HG02588 (cell line): ENCODE data around the gene APC2.

Experiments used
- ATAC-seq: cut with Tn5 transposase; IDR thresholded peaks from one replicate; pipeline ENCODE4 v1.9.1; 2021; ENCODE audit warnings: mild to moderate bottlenecking, moderate library complexity; ENCODE audit not compliant: unreplicated experiment

Gene APC2

DNA sequence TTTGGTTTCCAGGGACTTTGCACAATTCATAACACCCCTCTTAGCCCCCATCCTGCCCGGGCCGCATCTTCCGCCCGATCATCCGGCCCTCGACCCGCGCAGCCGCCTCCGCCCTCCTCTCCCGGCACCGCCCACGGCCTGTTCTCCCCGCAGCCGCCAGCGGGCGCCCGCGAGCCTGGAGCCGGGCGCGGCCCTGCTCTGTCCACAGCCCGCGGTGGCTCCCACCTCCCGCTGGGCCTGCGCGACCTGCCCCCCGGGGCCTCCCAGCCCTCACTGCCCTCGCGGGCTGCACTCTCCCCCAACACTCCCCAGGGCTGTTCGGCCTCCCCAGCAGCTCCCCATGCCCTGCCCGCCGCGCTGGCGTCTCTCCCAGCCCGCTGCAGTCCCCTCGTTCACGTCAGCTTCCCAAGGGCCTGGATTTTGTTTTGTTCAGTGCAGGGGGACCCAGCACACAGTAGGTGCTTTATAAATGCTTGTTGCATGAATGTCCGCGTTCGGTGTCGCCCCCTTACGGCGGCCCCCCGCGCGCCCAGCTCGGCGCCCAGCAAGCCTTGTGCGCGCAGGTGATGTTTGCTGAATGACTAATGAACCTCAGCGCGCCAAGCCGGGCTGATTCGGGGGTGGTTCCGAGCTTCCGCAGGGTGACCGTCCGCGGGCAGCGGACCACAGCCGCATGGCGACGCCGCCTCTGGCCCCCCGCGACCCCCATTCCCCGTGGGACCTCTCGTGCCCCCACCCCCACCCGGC, 4.6 kb upstream of the APC2 start:
- no peak for ATAC-seq

DNA sequence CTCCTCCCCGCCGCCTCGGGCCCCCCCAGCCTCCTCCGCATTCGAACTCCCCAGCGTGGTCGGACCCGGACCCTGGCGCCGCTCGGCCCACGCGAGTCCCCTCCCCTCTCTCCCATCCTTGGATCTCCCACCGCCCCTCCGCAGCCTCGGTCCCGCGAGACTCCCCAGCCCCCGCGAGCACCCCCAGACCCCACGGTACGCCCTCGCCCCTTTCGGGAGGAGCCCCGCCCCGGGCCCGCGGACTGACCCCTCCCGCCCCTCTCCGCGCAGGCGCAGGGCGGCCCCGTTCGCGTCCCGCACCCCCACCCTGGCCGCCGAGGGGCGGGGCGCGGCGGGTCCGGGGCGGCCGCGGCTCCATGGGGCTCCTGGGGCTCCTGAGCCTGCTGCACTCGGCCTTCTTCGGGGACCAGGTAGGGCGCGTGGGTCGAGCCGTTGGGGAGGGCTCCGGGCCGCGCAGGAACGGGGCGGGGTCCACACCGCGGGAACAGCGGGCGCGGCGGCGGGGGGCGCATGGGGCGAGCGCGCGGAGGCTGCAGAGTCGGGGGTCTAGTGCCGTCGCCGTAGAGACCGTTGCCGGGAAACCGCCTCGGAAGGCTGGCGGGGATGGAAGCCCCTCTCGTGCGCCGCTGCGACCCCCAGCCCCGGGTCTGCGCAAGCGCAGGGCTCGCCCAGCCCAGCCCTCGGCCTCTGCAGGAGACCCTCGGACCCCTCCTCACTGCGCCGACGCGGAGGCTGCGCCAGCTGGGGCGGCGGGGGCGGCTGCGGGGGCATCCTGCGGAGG, 3.8 kb upstream of the APC2 start:
- ATAC-seq = no peak

DNA sequence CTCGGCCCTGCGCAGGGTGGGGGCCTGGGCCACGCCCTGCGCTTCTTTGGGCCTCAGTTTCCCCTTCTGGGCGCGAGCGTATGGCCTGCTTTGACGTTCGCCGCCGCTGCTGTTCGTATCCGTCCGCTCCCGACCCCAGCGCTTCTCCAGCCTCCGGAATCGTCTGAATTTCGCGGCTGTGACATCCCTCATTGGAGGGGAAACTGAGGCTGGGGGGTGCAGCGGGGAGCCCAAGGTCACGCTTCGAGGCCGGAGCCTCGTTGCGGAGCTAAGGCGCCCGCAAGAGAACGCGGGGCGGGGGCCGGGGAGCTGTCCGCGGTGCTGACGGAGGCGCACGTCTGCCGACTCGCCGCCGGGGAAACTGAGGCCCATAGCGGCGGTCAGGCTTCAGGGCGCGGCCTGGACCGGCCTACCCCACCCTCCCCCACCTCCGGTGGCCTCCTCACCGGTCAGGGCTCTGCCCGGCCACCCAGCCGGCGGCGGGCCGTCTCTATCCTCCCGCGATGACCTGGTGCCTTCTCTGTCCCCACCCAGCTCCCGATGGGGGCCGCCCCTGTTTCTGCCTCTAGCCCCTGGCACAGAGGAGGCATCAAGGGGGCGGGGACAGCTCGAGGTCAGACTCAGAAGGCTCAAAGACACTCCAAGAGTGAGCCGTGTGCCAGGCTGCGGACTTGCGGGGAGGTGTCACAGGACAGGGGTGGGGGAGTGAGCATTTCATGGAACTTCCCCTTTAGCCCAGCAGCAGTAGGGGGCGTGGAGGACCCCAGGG, 3.0 kb upstream of the APC2 start:
- ATAC-seq = no peak

GRCh38 chr19:1447504-1447903, 2.4 kb upstream of the APC2 start:
- ATAC-seq = no peak

DNA sequence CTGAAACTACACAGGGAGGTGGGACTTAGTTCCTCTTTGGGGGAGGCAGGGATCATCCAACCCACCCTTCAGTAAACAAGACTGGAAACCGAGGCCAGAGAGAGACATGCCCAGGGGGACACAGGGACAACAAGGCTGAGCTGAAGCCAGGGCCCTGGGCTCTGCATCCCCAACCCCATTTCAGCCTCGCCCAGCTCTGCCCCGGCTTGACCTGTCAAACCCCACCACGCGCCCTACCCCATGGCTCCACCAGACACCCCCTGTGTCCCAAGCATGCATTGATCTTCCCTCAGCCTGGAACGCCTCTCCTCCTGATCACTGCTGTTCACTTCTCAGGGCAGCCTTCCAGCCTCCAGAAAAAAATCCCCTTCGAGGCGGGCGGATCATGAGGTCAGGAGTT, 2.0 kb upstream of the APC2 start:
- ATAC-seq = no peak

DNA sequence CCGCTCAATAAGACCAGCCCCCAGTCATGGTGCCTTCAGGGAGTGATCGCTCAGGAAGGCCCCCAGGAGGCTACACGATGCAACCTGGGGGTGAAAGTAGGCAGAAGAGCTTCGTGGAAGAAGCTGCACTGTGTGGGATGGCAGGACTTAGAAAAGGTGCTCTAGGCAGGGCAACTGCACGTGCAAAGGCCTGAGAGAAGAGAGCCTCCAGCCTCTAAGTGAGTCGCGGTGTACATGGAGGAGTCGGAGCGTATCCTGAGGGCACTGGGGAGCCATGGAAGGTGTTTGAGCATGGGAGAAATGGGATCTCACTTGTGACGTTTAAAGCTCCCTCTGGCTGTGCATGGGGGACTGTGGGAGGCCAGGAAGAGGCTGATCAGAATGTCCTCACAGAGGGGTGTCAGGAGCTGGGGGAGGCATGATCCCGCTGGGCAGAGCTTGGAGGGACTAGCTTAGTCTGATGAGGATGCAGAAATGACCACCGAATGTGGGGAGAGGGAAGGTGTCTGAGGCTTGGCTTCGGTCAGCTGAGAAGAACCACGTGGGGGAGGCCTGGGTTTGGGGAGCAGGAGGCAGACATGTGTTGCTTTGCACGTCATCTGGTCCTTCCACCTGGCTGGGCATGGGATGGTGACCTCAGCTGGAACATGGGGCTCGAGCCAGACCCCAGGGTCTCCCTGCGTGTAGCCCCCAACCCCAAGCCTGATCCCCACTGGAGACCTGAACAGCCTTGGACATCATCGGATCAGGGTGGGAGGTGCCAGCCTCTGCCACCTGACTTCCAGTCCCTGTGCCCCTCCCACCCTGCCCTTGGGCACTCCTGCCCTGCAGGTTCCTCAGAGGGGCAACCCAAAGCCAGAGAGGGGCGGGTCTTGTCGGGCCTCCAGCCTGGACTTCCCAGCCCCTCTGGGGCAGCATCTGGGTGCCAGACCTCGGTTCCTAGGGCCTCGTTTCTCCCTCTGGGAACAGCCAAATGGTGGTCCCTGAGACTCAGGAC, 1.1 kb downstream of the APC2 start:
- no peak for ATAC-seq

DNA sequence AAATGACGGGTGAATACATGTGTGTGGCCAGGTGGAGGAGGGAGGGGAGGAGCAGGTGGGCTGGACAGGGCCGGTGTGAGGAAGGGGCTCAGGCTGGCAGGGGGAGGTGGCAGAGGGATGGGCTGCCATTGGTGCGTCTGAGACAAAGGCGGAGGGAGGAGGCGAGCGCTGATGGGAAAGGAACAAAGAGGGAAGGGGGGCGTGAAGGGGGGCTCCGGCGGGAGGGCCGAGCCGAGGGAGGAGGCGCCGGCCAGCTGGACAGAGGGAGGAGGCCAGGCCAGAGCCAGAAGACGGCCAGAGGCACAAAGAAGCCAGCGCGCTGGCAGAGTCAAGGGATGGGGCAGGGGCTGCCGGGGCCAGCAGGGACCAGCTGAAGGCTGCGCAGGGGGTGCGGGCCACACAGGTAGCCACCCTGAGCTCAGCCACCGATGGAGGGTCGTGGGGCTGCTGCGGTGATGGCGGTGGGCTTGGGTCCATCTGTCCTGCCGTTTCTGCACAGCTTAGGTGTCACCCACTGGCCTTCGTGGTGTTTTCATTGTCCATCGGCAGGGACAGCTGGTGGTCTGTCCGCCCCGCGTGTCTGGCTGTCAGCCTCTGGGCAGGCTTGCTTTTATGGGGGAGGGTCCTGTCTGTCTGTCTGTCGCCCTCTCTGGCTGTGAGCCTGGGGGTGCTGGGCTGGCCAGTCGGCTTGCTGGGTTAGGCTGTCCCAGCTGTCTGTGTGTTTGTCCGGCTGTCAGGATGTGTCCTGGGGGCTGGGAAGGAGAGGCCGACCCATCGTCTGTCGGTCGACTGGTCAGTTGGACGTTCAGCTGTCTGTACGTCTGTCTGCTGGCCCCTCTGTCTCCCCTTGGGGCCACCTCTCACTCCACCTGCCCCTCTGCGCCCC, 2.2 kb downstream of the APC2 start:
- no peak for ATAC-seq

DNA sequence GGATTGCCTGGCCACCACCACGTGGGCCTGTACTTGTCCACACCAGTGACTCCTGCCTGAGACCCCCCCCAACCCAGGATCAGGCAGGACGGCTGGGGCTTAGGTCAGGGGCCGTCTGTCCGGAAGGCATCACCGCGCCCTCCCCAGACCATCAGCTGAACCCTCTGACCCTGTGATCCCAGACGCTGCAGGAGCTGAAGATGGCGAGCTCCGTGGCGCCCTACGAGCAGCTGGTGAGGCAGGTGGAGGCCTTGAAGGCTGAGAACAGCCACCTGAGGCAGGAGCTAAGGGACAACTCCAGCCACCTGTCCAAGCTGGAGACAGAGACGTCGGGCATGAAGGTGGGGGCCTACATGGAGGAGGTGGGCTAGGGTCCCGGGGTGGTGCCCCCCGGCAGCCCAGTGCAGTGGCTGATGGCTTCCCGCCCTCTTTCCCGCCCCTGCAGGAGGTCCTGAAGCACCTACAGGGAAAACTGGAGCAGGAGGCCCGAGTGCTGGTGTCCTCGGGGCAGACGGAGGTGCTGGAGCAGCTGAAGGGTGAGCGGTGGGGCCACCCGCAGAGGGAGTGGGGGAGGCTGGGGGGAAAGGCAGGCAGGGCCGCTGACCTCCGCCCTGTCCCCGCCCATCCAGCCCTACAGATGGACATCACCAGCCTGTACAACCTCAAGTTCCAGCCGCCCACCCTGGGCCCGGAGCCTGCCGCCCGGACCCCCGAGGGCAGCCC, 3.0 kb downstream of the APC2 start:
- ATAC-seq = no peak

DNA sequence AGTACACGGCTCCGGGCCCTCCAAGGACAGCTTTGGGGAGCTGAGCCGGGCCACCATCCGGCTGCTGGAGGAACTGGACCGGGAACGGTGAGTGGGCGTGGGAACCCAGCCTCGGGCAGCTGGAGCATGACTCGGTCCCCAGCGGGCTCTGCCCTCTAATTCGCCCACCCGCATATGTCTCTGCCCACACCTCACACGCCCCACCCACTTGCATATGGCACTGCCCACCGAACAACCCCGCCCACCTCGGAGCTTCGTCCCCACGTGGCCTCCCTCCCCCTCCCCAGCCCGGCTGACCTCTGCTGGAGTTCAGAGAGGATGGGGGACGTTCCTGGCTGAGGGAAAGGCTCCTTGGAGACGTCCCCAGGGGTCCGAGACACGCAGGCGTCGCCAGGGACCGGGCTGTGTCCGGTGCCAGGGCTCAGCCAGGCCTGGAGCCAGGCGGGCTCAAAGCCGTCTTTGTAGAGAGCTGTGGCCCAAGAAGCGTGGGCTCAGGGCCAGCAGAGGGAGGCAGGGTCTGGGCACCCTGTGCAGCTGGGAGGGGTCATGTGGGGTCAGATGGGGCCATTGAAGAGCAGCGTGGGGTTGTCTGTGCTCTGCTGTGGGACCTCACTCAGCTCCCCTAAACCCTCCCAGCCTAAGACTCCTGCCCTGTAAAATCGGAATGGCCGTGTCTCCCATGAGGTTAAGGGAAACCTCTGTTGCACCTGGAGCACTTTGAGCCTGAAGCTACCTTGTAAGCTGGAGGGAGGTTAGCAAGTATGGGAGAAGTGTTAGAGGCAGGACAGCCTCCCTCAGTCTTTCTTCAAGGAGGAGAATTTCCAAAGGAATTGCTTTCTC, 3.8 kb downstream of the APC2 start:
- no peak for ATAC-seq

GRCh38 chr19:1455002-1455335, 5.0 kb downstream of the APC2 start:
- ATAC-seq = no peak

- no peak for ATAC-seq
Observed at GRCh38 chr19:1455336-1456120, 5.6 kb downstream of the APC2 start.

DNA sequence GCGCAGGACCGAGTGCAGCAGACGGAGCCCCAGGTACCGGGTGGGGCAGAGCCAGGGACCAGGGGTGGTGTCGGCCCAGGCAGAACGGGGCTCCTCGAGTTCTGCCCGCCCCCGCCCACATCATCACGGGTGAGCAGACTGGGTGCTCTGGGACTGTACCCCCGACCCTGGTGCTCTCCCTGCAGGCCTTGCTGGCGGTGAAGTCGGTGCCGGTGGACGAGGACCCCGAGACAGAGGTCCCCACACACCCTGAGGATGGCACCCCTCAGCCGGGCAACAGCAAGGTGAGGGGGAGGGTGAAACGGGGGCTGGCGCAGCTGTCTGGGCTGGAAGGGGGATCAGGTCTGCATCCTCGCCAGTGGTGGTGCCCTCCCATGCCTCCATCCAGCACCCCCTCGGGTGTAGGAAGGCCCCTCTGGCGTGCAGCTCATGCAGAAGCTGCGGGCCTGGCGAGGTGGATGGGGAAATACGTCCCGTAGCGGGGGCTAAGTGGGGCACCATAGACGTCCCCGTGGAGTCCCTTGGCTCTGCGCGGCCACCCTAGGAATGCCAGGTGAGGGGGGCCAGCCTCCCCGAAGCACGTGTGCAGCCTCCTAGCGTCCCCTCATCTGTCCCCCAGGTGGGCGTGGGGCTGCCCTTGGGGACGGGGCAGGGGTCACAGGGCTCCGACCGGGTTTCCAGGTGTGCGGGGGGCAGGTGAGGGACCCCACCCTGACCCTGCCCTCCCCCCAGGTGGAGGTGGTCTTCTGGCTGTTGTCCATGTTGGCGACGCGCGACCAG, 6.4 kb downstream of the APC2 start:
- ATAC-seq = no peak

DNA sequence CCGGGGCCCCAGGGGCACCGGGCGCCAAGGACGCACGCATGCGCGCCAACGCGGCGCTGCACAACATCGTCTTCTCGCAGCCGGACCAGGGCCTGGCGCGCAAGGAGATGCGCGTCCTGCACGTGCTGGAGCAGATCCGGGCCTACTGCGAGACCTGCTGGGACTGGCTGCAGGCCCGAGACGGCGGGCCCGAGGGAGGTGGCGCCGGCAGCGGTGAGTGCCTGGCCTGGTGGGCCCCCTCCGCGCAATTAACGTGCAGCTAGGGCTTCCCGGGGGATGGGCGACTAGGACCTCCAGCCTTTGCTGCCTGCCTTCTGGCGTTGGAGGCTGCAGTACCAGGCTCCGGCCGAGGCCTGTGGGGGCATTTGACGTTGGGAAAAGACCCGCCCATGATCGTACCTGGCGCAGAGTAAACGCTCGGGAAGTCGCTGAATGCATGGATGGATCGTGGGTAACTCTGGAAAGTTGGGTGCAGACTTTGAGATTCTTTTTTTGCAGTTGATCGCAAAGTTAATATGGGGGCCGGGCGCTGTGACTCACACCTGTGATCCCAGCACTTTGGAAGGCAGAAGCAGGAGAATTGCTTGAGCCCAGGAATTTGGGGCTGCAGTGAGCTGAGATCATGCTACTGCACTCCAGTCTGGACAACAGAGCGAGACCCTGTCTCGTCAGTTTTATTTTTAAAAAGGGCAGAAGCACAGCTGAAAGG, 7.3 kb downstream of the APC2 start:
- no peak for ATAC-seq

DNA sequence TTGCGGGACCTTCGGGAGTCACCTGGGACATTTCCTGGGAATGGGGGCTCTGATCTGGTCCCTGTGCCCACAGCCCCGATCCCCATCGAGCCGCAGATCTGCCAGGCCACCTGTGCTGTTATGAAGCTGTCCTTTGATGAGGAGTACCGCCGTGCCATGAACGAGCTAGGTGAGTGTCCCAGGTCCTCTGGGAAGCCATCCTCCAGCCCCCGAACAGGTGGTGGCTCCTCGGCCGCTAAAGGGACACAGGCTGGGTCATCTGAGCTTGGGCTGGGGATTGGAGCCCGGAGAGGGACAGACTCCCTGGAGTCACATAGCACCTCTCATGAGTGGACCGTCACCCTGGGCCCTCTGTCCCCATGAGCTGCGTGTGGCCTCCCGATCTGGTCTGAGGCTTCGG, 8.0 kb downstream of the APC2 start:
- no peak for ATAC-seq

DNA sequence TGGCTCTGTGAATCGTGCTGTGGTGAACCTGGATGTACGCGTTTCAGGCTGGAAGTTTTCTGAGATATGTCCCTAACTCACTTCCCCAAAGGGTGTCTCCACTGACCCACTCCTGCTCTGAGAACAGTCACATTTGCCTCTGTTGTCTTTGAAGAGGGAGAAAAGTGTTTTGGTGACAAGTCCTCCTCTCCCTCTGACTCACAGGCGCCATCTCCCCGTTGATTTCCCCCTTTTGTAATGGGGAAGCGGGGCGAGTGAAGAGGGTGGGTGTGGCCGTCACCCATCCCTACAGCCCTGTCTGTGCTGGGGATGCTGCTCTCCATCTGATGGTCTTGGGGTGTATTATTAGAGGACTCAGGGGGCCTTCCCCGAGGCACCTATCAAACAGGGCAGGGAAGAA, 9.6 kb downstream of the APC2 start:
- ATAC-seq = no peak
